ENCODE data around the gene NPTN. TPM values are rescaled to one million over a fixed set of nuclear protein-coding genes. Genes with fewer than 3 reads are reported as not detected.

The NPTN gene
- total RNA-seq, 1 experiment from 2014 or later = 90.9 TPM

- intact Hi-C loops (cut with micrococcal nuclease) = no loop called here
- POLR2A ChIA-PET = interaction anchor here (1.2 kb wide), 1 partner anchor 26 kb away, joined by 7 read pairs; the partner anchor contains the start of gene NPTN
Observed at GRCh38 chr15:73607405-73607804, 25.8 kb downstream of the NPTN start.

More at GRCh38 chr15:73607405-73607804, 25.8 kb downstream of the NPTN start:
- H3K4me2 ChIP-seq (ENCODE audit: low read length) = no peak overlapping the region
- H3K27ac ChIP-seq (ENCODE audit: low read depth, low read length) = no peak overlapping the region
- H4K20me1 ChIP-seq (ENCODE audit: insufficient read depth) = no peaks in the 10 kb centered on the region
- no peaks in the 10 kb centered on the region for H3K9me2 ChIP-seq (ENCODE audit: insufficient read depth)
- no peak overlapping the region for H2AFZ ChIP-seq (ENCODE audit: low read depth, low read length, poor library complexity, severe bottlenecking)
- H3K9me3 ChIP-seq (ENCODE audit: control insufficient read depth in 1 of 2, insufficient read depth in 1 of 2, low read depth in 1 of 2, low read length in 2 of 2) = no peaks in the 10 kb centered on the region
- no peak for ATAC-seq
- ChIA-PET RAD21 (ENCODE audit: low non-redundant PET in 1 of 2, low total read pairs in 2 of 2, uncharacterized antibody in 2 of 2, unreplicated experiment in 2 of 2) (interaction anchor here in 1 of 2 experiments (0.6 kb wide), 1 partner anchor 211 kb away, joined by 6 read pairs; no protein-coding TSS in a partner anchor), CTCF (interaction anchor here (1.4 to 4.3 kb wide), 2 partner anchors 29 to 334 kb away, joined by 3 to 19 read pairs; no protein-coding TSS in a partner anchor)
- peaks cover 0 to 5% of the 10 kb centered on the region in 2 experiments; a peak in 2 of 4 replicates for H3K4me1 ChIP-seq (ENCODE audit: control insufficient read depth in 1 of 2, insufficient read depth in 2 of 2, low read length in 2 of 2)
- H3K9ac ChIP-seq (ENCODE audit: low read length) = no peak overlapping the region
- BruUV-seq (replicated peaks) = no TSS peak
- no peaks in the 10 kb centered on the region for H3K27me3 ChIP-seq (ENCODE audit: insufficient read depth, low read length)
- TF ChIP-seq ZFX (IDR thresholded peaks at IDR 0.05) (no peak), FOSL1 (IDR thresholded peaks at IDR 0.05; ENCODE audit: low read depth) (no peak), TCF7L2 (IDR thresholded peaks at IDR 0.05; ENCODE audit: borderline replicate concordance, extremely low read depth, insufficient read depth, insufficient read length) (no peak), REST (IDR thresholded peaks at IDR 0.05; ENCODE audit: low read depth) (no peak), SRF (IDR thresholded peaks at IDR 0.05; ENCODE audit: low read depth) (no peak), ATF3 (IDR thresholded peaks at IDR 0.05) (no peak)
- DNase-seq (ENCODE audit: low read depth, low spot score) = no peak
- no peak overlapping the region for H3K4me3 ChIP-seq (replicated peaks in 1 of 2; ENCODE audit: low read depth in 1 of 2, low read length in 2 of 2)
- H3K36me3 ChIP-seq (ENCODE audit: control insufficient read depth in 1 of 2, insufficient read depth in 2 of 2, low read length in 2 of 2) = no peaks in the 10 kb centered on the region
- peaks cover 95% of the 10 kb centered on the region for H3K79me2 ChIP-seq (ENCODE audit: insufficient read depth, low read length)

Data from HCT116 (cell line).